ENCODE data around the gene SPINT1.

Gene SPINT1

GRCh38 chr15:40863660-40864270, 19.9 kb downstream of the SPINT1 start:
- no peak for DNase-seq

- no peak for DNase-seq
These were observed 23.4 kb downstream of the SPINT1 start for GRCh38 chr15:40867199-40867598.

GRCh38 chr15:40869686-40870085, 25.8 kb downstream of the SPINT1 start:
- no peak for DNase-seq

- no peak for DNase-seq
These were observed 26.9 kb downstream of the SPINT1 start for GRCh38 chr15:40870716-40871115.

GRCh38 chr15:40871749-40872617, 28.1 kb downstream of the SPINT1 start:
- no peak for DNase-seq

- no peak for DNase-seq
These were observed 29.2 kb downstream of the SPINT1 start for GRCh38 chr15:40872791-40873693.

GRCh38 chr15:40873694-40874561, 30.1 kb downstream of the SPINT1 start, which contains the start of gene RHOV:
TSS of gene RHOV (minus strand) at chr15:40874234. CDS start at chr15:40874139, 95 bp downstream.
- peak; percentile 29 for DNase-seq

- DNase-seq = peak; percentile 9
These were observed 32.3 kb downstream of the SPINT1 start for GRCh38 chr15:40875991-40876730.

GRCh38 chr15:40877694-40878093, 33.8 kb downstream of the SPINT1 start:
- DNase-seq = no peak

- no peak for DNase-seq
These were observed 34.9 kb downstream of the SPINT1 start for GRCh38 chr15:40878785-40879184.

GRCh38 chr15:40879609-40880008, 35.8 kb downstream of the SPINT1 start:
- no peak for DNase-seq

- no peak for DNase-seq
These were observed 37.5 kb downstream of the SPINT1 start for GRCh38 chr15:40881351-40881750.

- DNase-seq = no peak
These were observed 42.7 kb downstream of the SPINT1 start for GRCh38 chr15:40886586-40886985.

GRCh38 chr15:40889112-40889511, 45.3 kb downstream of the SPINT1 start:
- DNase-seq = no peak

GRCh38 chr15:40891138-40891537, 47.3 kb downstream of the SPINT1 start:
- DNase-seq = no peak

- peak; percentile 31 for DNase-seq
These were observed 48.1 kb downstream of the SPINT1 start for GRCh38 chr15:40891810-40892446.

GRCh38 chr15:40892447-40893012, 48.7 kb downstream of the SPINT1 start:
- DNase-seq = no peak

- DNase-seq = no peak
These were observed 49.3 kb downstream of the SPINT1 start for GRCh38 chr15:40893019-40893670.

GRCh38 chr15:40893733-40894680, 50.2 kb downstream of the SPINT1 start, which contains the start of gene VPS18:
TSS of gene VPS18 (plus strand) at chr15:40894450. CDS start at chr15:40894769, 319 bp downstream.
- peak; percentile 97 for DNase-seq

Measured in HCEC 1CT (cell line).